ENCODE results near the gene ADAM12. TPM values are rescaled to one million over a fixed set of nuclear protein-coding genes. Genes with fewer than 3 reads are reported as not detected.

Gene ADAM12
- total and polyA plus RNA-seq, 2 of the 13 experiments (the other 11 are each of a cell fraction or from before 2014, with no cell fraction given): not detected

GRCh38 chr10:126119599-126119998 lies 268.7 kb downstream of the ADAM12 start:
- Histone ChIP-seq H3K9ac (ENCODE audit: insufficient read depth, low read depth, low read length) (no peak overlapping the region), H2AFZ (ENCODE audit: low read length) (no peak overlapping the region), H3K9me3 (ENCODE audit: low read length) (no peaks in the 10 kb centered on the region), H3K4me3 (replicated peaks in 1 of 3; ENCODE audit: insufficient read depth in 1 of 3, low read depth in 2 of 3, low read length in 3 of 3) (no peak overlapping the region), H3K36me3 (replicated peaks in 1 of 2; ENCODE audit: control insufficient read depth in 1 of 2, insufficient read depth in 2 of 2, low read length in 2 of 2) (no peaks in the 10 kb centered on the region), H3K79me2 (ENCODE audit: insufficient read depth, low read length) (no peaks in the 10 kb centered on the region), H3K27me3 (ENCODE audit: control insufficient read depth in 1 of 2, insufficient read depth in 2 of 2, low read length in 2 of 2) (peaks cover 0 to 12% of the 10 kb centered on the region in 2 experiments; a peak in 1 of 5 replicates), H4K20me1 (ENCODE audit: insufficient read depth, low read length) (no peaks in the 10 kb centered on the region), H3K27ac (ENCODE audit: extremely low read length, insufficient read depth, low read length) (no peak overlapping the region), H3K4me2 (ENCODE audit: low read depth, low read length) (no peak overlapping the region), H3K4me1 (ENCODE audit: insufficient read depth, low read length) (no peaks in the 10 kb centered on the region)
- DNase-seq (ENCODE audit: low spot score): no peak
- FAIRE-seq: no peak
- POLR2A ChIA-PET: no interaction called here
- BruUV-seq (replicated peaks): no TSS peak
- no peak for TF ChIP-seq GPN1 (CRISPR knock-in tag; IDR thresholded peaks at IDR 0.05; ENCODE audit: borderline replicate concordance)
- no peak for TF ChIP-seq ZNF251 (CRISPR knock-in tag; IDR thresholded peaks at IDR 0.05)
- TF ChIP-seq PITX1 (CRISPR knock-in tag; IDR thresholded peaks at IDR 0.05): no peak
- no peak for TF ChIP-seq BCL3 (CRISPR knock-in tag; IDR thresholded peaks at IDR 0.05)
- TF ChIP-seq MEIS2 (CRISPR knock-in tag; IDR thresholded peaks at IDR 0.05): no peak
- TF ChIP-seq ZNF101 (CRISPR knock-in tag; IDR thresholded peaks at IDR 0.05; ENCODE audit: borderline replicate concordance, low read depth): no peak
- TF ChIP-seq AKNA (CRISPR knock-in tag; IDR thresholded peaks at IDR 0.05; ENCODE audit: borderline replicate concordance): no peak
- TF ChIP-seq CBX1 (IDR thresholded peaks at IDR 0.05; ENCODE audit: low read depth): no peak
- TF ChIP-seq ZNF740 (CRISPR knock-in tag; IDR thresholded peaks at IDR 0.05): no peak
- no peak for TF ChIP-seq MEIS1 (CRISPR knock-in tag; IDR thresholded peaks at IDR 0.05; ENCODE audit: borderline replicate concordance)
- TF ChIP-seq ZFP36L1 (CRISPR knock-in tag; IDR thresholded peaks at IDR 0.05): no peak
- TF ChIP-seq FOXA1 (IDR thresholded peaks at IDR 0.05): no peak
- no peak for TF ChIP-seq FOXA1 (CRISPR knock-in tag; IDR thresholded peaks at IDR 0.05)
- TF ChIP-seq MTA1 (CRISPR knock-in tag; IDR thresholded peaks at IDR 0.05; ENCODE audit: borderline replicate concordance): no peak
- TF ChIP-seq JUNB (CRISPR knock-in tag; IDR thresholded peaks at IDR 0.05; ENCODE audit: borderline replicate concordance): no peak
- TF ChIP-seq NAIF1 (CRISPR knock-in tag; IDR thresholded peaks at IDR 0.05; ENCODE audit: borderline replicate concordance): no peak
- no peak for TF ChIP-seq CENPT (CRISPR knock-in tag; IDR thresholded peaks at IDR 0.05; ENCODE audit: low read depth)
- no peak for TF ChIP-seq HNF4A (CRISPR knock-in tag; IDR thresholded peaks at IDR 0.05)
- TF ChIP-seq NFRKB (IDR thresholded peaks at IDR 0.05): no peak
- no peak for TF ChIP-seq ZNF282 (IDR thresholded peaks at IDR 0.05; ENCODE audit: partially characterized antibody)
- in situ Hi-C loops (cut with HindIII; ENCODE audit: extremely low pct_ligation_motif_present, low pct_unique_long_range_greater_than_20kb) (no loop called here), intact Hi-C loops (cut with micrococcal nuclease; ENCODE audit: unreplicated experiment) (no loop called here)
- WGBS (ENCODE audit: low lambda C conversion rate): 0% methylated on average over 3 of the region's 3 CpGs
- no peak for ATAC-seq
- CTCF ChIA-PET (ENCODE audit: low intra/inter-chr PET ratio, low total read pairs): no interaction called here
